ENCODE data around the gene SPAG16. TPM values are rescaled to one million over a fixed set of nuclear protein-coding genes. Genes with fewer than 3 reads are reported as not detected.

SPAG16 gene
- total and polyA plus RNA-seq, 2 of the 13 experiments (the other 11 are each of a cell fraction or from before 2014, with no cell fraction given), result 9.6 to 26.5 TPM

- TF ChIP-seq RBM39 (IDR thresholded peaks at IDR 0.05; ENCODE audit: low read depth, low read length, poor library complexity, severe bottlenecking) (no peak), ZSCAN21 (CRISPR knock-in tag; IDR thresholded peaks at IDR 0.05; ENCODE audit: borderline replicate concordance) (no peak), SRY (CRISPR knock-in tag; IDR thresholded peaks at IDR 0.05) (no peak), ZNF644 (CRISPR knock-in tag; IDR thresholded peaks at IDR 0.05; ENCODE audit: low read depth) (no peak), CC2D1A (CRISPR knock-in tag; IDR thresholded peaks at IDR 0.05) (no peak), ZNF773 (CRISPR knock-in tag; IDR thresholded peaks at IDR 0.05; ENCODE audit: borderline replicate concordance) (no peak), TFDP1 (CRISPR knock-in tag; IDR thresholded peaks at IDR 0.05; ENCODE audit: borderline replicate concordance) (no peak), ZNF530 (CRISPR knock-in tag; IDR thresholded peaks at IDR 0.05; ENCODE audit: low read depth) (no peak), HNRNPL (IDR thresholded peaks at IDR 0.05; ENCODE audit: low read depth, low read length) (no peak), NR2C2 (CRISPR knock-in tag; IDR thresholded peaks at IDR 0.05; ENCODE audit: borderline replicate concordance) (no peak)
Observed at GRCh38 chr2:213336253-213336770, 52.0 kb downstream of the SPAG16 start (continued).

DNA sequence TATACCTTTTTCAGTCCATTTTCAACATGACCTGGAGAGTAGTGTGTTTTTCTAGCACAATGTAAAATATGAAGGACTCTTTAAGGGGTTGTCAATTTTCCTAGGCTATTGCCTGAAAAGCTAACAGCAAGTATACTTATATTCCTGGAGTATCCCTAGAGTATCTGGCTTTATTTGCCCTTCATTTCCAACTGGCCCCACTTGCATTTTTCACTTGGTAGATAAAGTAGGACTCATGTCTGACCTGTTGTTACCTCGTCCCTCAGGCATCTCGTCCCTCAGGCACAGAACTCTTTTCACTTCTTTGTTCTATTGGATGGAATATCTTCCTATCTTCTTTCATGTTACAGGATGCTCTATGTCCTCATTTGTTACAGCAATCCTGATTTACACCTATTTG lies 69.2 kb downstream of the SPAG16 start:
- Histone ChIP-seq H3K4me1 (ENCODE audit: insufficient read depth, low read length) (no peaks in the 10 kb centered on the region), H3K27ac (ENCODE audit: extremely low read length, insufficient read depth, low read length) (no peak overlapping the region), H3K27me3 (ENCODE audit: control insufficient read depth in 1 of 2, insufficient read depth in 2 of 2, low read length in 2 of 2) (no peaks in the 10 kb centered on the region; a peak in 1 of 5 replicates), H3K9me3 (ENCODE audit: low read length) (peaks cover 4% of the 10 kb centered on the region; the same call in 1 of the 2 replicates), H3K9ac (ENCODE audit: insufficient read depth, low read depth, low read length) (no peak overlapping the region), H4K20me1 (ENCODE audit: insufficient read depth, low read length) (no peaks in the 10 kb centered on the region), H3K4me3 (replicated peaks in 1 of 3; ENCODE audit: insufficient read depth in 1 of 3, low read depth in 2 of 3, low read length in 3 of 3) (no peak overlapping the region), H3K79me2 (ENCODE audit: insufficient read depth, low read length) (no peaks in the 10 kb centered on the region), H2AFZ (ENCODE audit: low read length) (no peak overlapping the region), H3K4me2 (ENCODE audit: low read depth, low read length) (no peak overlapping the region), H3K36me3 (replicated peaks in 1 of 2; ENCODE audit: control insufficient read depth in 1 of 2, insufficient read depth in 2 of 2, low read length in 2 of 2) (no peaks in the 10 kb centered on the region)
- ATAC-seq, result no peak
- no peak for FAIRE-seq
- ChIA-PET CTCF (ENCODE audit: low intra/inter-chr PET ratio, low total read pairs) (no interaction called here), POLR2A (no interaction called here)
- no peak for DNase-seq (ENCODE audit: low spot score)
- in situ Hi-C loops (cut with HindIII; ENCODE audit: extremely low pct_ligation_motif_present, low pct_unique_long_range_greater_than_20kb) (no loop called here), intact Hi-C loops (cut with micrococcal nuclease; ENCODE audit: unreplicated experiment) (no loop called here)
- WGBS (ENCODE audit: low lambda C conversion rate), result 67% methylated on average over 2 of the region's 2 CpGs
- no TSS peak for BruUV-seq (replicated peaks)
- TF ChIP-seq ZNF703 (CRISPR knock-in tag; IDR thresholded peaks at IDR 0.05; ENCODE audit: borderline replicate concordance), result no peak
- no peak for TF ChIP-seq NFKB2 (CRISPR knock-in tag; IDR thresholded peaks at IDR 0.05; ENCODE audit: borderline replicate concordance)
